G401 (cell line): ENCODE results near the gene TRIM9. TPM values are rescaled to one million over a fixed set of nuclear protein-coding genes. Genes with fewer than 3 reads are reported as not detected.

ENCODE experiments used
- DNase-seq: peaks from one replicate; pipeline ENCODE4 v3.0.0-alpha.2; 2015; ENCODE audit warnings: low spot score
- in situ Hi-C: cut with HindIII; loops from 2 replicates; pipeline ENCODE4 v1.10.0; 2016; ENCODE audit warnings: low sequenced_read_pairs, mixed read lengths
- total RNA-seq: library from RNA; depleted of rRNA; stranded (reverse); fragments of >200 nt; shearing (Covaris generic); gene quantifications from 2 replicates; pipeline ENCODE4 v1.2.3, GENCODE V29; 2014; rRNA removed

The TRIM9 gene
- total RNA-seq, 1 experiment from 2014 or later: 0.41 TPM

DNA sequence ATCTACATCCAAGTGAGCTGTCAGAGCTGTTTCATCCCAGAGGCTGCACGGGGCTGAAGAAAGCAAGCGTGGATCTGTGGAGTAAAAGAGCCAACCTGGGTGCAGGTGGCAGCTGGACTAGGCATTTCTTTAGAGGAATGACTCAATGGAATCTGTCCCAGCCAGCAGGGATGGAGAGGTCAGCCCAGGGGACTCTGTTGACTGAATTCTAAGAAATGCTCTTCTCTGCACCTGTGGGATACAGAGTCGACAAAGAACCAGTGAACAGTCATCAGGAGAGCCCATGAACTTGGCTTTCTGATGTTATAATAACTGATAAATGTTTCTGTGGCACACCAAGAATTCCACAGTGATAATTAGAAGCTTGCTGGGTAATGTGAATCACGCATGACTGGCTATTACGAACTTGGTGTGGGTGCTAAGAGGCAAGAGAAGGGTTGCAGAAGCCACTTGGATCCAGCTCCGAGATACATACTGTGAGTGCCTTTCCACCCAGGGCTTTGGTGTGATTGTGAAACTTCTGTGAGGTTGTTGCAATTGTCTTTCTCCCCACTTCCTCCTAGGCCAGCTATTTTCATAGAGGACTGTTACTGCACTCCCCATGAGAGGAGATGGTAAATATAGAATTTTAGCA, 166.8 kb downstream of the TRIM9 start:
- DNase-seq: no peak
- in situ Hi-C loops: no loop called here

DNA sequence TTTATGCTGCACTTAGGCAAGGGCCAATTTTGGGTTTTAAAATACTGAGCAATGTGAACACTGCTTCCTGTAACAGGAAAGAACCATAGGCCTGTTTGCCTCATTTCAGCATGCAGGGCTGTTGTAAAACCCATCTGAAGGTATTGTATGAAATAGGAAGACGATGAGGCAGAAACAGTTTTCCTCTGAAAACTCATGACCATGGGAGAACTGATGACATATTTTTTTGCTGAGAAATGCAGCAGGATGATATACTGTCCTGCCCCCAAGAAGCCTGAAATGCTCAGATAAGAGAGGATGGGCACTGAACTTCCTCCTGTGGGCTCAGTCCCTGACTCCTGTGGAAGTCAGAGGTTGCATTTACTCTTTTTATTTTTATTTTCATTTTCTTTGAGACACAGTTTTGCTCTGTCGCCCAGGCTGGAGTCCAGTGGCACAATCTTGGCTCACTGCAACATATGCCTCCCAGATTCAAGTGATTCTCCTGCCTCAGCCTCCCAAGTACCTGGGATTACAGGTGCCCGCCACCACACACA, 168.0 kb downstream of the TRIM9 start:
- in situ Hi-C loops: no loop called here
- DNase-seq: no peak

Other genes with a start within 250 kb of the TRIM9 start
- not detected in 2 replicates for gene ABHD12B, start 223.1 kb downstream of the TRIM9 start, total RNA-seq
- gene PYGL, start 150.6 kb downstream of the TRIM9 start, total RNA-seq: 0.68 and 1.4 TPM in 2 replicates
- gene TMX1, start 145.1 kb upstream of the TRIM9 start, total RNA-seq: 33.8 and 57.2 TPM in 2 replicates